ENCODE measurements around the gene TTYH3.
"Not testable (repeated sequence)": the region's sequence is repeated elsewhere in the genome, so short reads cannot be mapped to it uniquely, and the experiment has no call there.

The TTYH3 gene

DNA sequence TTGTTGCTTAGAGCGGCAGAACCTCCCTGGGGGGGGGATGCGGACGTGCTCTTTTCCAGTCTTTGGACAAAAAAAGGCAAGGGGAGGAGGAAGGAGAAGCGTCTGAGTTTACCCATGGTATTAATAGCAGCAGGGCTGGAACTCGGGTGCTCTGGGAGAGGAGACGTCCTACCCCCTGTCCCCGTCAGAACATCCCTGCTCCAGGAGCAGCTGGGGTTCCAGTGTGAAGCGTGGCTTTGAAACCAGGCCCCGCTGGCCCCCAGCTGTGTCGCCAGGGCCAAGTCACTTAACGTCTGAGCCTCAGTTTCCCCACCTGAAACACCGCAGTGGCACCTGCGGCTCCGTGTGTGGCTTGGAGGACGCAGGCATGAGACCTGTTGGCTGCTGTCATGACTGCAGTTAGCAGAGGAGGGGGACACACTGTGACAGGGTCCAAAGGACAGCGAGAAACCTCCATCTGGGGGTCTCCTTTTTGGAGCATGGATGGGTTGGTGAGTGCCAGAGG, 57.6 kb downstream of the TTYH3 start:
- Histone ChIP-seq H2AFZ (no peak overlapping the region), H3K79me2 (no peaks in the 10 kb centered on the region), H3K36me3 (ENCODE audit: control insufficient read depth, insufficient read depth, low read length) (no peaks in the 10 kb centered on the region), H3K4me3 (ENCODE audit: low read depth, low read length) (no peak overlapping the region), H3K4me1 (no peaks in the 10 kb centered on the region), H3K27me3 (ENCODE audit: control insufficient read depth, insufficient read depth, low read length) (peaks cover 4% of the 10 kb centered on the region), H3K4me2 (ENCODE audit: low read length) (no peak overlapping the region), H3K9me3 (ENCODE audit: control insufficient read depth, low read length) (no peaks in the 10 kb centered on the region), H3K9ac (no peak overlapping the region), H3K27ac (no peak overlapping the region)
- TF ChIP-seq, protein P1, sequence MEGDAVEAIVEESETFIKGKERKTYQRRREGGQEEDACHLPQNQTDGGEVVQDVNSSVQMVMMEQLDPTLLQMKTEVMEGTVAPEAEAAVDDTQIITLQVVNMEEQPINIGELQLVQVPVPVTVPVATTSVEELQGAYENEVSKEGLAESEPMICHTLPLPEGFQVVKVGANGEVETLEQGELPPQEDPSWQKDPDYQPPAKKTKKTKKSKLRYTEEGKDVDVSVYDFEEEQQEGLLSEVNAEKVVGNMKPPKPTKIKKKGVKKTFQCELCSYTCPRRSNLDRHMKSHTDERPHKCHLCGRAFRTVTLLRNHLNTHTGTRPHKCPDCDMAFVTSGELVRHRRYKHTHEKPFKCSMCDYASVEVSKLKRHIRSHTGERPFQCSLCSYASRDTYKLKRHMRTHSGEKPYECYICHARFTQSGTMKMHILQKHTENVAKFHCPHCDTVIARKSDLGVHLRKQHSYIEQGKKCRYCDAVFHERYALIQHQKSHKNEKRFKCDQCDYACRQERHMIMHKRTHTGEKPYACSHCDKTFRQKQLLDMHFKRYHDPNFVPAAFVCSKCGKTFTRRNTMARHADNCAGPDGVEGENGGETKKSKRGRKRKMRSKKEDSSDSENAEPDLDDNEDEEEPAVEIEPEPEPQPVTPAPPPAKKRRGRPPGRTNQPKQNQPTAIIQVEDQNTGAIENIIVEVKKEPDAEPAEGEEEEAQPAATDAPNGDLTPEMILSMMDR (IDR thresholded peaks at IDR 0.05) = no peak

DNA sequence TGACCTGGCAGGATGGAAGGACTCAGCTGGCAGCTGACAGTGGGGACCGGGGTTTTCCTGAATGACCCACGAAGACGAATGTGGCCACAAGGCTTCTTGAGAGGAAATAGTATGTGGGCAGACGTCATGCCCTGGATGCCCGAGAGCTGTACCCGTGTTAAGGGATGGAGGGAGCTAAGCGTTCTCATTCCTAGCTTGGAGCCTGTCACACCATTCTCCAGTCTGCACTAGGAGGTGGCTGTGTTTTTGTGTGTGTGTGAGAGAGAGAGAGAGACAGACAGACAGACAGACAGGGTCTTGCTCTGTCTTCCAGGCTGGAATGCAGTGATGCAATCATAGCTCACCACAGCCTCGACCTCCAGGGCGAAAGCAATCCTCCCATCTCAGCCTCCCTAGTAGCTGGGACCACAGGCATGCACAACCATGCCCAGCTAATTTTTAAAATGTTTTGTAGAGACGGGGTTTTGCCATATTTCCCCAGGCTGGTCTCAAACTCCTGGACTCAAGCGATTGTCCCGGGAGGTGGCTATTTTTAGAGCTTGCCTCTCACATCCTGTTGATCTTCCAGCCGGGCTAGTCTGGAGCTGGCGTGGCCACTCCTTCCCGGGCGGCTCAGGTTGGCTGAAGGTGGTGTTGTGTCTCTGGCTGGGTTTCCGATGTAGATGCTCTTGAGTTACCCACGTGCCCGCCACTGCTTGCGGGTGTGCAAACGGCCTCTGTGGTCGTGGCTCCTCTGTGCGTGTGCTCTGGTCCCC, 58.3 kb downstream of the TTYH3 start:
- Histone ChIP-seq H3K4me3 (ENCODE audit: low read depth, low read length) (no peak overlapping the region), H3K9ac (no peak overlapping the region)
- TF ChIP-seq, protein P1 (IDR thresholded peaks at IDR 0.05) = no peak

DNA sequence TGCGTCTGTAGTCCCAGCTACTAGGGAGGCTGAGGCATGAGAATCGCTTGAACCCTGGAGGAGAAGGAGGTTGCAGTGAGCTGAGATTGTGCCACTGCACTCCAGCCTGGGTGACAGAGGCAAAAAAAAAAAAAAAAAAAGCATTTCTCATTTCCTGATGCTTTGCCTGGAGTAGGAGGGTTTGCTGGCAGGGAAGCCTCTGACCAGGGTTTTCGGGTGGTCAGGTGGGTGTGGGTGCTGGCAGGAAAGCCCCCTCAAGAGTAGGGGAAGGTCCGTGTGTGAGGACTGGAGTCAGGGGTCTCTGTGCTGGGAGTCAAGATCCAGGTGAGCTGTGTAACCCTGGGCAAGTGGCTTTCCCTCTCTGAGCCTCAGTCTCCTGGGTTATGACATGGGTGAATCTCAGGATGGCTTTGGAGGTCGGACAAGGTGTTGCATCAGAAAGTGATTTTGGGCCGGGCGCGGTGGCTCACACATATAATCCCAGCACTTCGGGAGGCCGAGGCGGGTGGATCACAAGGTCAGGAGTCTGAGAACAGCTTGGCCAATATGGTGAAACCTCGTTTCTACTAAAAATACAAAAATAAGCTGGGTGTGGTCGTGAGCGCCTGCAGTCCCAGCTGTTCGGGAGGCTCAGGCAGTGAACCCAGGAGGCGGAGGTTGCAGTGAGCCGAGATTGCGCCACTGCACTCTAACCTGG, 59.4 kb downstream of the TTYH3 start:
- H3K79me2 ChIP-seq = no peaks in the 10 kb centered on the region
- no peak overlapping the region for H3K4me3 ChIP-seq (ENCODE audit: low read depth, low read length)
- peaks cover 4% of the 10 kb centered on the region for H3K27me3 ChIP-seq (ENCODE audit: control insufficient read depth, insufficient read depth, low read length)
- H3K36me3 ChIP-seq (ENCODE audit: control insufficient read depth, insufficient read depth, low read length) = no peaks in the 10 kb centered on the region
- no peak overlapping the region for H2AFZ ChIP-seq
- H3K4me1 ChIP-seq = no peaks in the 10 kb centered on the region
- H3K9ac ChIP-seq = no peak overlapping the region
- H3K4me2 ChIP-seq (ENCODE audit: low read length) = no peak overlapping the region
- TF ChIP-seq, protein P1 (IDR thresholded peaks at IDR 0.05) = no peak
- no peaks in the 10 kb centered on the region for H3K9me3 ChIP-seq (ENCODE audit: control insufficient read depth, low read length)
- no peak overlapping the region for H3K27ac ChIP-seq

More for the DNA sequence above, 58.3 kb downstream of the TTYH3 start:
- Histone ChIP-seq H3K27me3 (ENCODE audit: control insufficient read depth, insufficient read depth, low read length) (peaks cover 4% of the 10 kb centered on the region), H3K4me1 (no peaks in the 10 kb centered on the region), H3K79me2 (no peaks in the 10 kb centered on the region), H3K27ac (no peak overlapping the region), H3K9me3 (ENCODE audit: control insufficient read depth, low read length) (no peaks in the 10 kb centered on the region), H3K36me3 (ENCODE audit: control insufficient read depth, insufficient read depth, low read length) (no peaks in the 10 kb centered on the region), H3K4me2 (ENCODE audit: low read length) (no peak overlapping the region), H2AFZ (no peak overlapping the region)

DNA sequence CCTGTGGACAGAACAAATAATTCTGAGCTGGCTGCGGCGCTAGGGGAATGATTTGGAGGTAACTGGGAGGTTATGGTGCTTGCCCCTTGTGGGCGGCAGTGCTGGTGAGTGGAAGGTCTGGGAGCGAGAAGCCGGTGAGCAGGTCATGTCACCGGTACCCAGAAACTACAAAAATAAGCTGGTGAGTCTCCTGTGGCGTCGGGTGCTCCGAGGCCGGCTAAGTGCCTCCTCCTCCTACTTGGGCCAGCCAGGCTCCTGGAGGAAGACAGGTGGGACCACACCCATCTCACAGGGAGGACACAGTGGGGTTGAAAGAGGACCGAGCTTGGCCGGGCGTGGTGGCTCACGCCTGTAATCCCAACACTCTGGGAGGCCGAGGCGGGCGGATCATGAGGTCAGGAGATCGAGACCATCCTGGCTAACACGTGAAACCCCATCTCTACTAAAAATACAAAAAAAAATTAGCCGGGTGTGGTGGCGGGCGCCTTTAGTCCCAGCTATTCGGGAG, 60.2 kb downstream of the TTYH3 start:
- not testable (repeated sequence) for H3K4me2 ChIP-seq (ENCODE audit: low read length); H3K27ac ChIP-seq; H3K9ac ChIP-seq; H3K27me3 ChIP-seq (ENCODE audit: control insufficient read depth, insufficient read depth, low read length); H3K36me3 ChIP-seq (ENCODE audit: control insufficient read depth, insufficient read depth, low read length); H3K4me1 ChIP-seq; H3K4me3 ChIP-seq (ENCODE audit: low read depth, low read length); H3K9me3 ChIP-seq (ENCODE audit: control insufficient read depth, low read length); H3K79me2 ChIP-seq; H2AFZ ChIP-seq

DNA sequence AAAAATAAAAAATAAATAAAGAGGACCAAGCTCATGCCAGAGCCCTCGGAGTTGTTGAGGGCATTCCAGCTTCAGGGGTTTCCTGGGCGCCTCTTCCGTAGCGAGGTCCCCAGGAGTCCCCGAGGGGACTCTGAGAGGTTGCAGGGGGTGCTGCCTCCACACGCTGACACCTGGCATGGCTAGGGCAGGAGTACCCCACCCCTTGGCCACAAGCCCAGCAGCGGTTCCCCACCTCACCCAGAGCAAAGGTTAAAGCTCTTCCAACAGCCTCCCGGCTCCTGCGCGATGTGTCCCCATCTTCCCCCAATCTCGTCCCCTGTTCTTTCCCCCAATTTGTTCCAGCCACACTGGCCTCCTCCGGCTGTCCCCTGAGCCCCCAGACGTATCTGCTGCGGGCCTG, 60.8 kb downstream of the TTYH3 start:
- no peak overlapping the region for H3K4me2 ChIP-seq (ENCODE audit: low read length)
- no peak overlapping the region for H3K9ac ChIP-seq
- H3K4me1 ChIP-seq = no peaks in the 10 kb centered on the region
- H2AFZ ChIP-seq = no peak overlapping the region
- peaks cover 4% of the 10 kb centered on the region for H3K27me3 ChIP-seq (ENCODE audit: control insufficient read depth, insufficient read depth, low read length)
- H3K79me2 ChIP-seq = no peaks in the 10 kb centered on the region
- TF ChIP-seq, protein P1 (IDR thresholded peaks at IDR 0.05) = no peak
- H3K27ac ChIP-seq = no peak overlapping the region
- no peaks in the 10 kb centered on the region for H3K9me3 ChIP-seq (ENCODE audit: control insufficient read depth, low read length)
- H3K4me3 ChIP-seq (ENCODE audit: low read depth, low read length) = no peak overlapping the region
- H3K36me3 ChIP-seq (ENCODE audit: control insufficient read depth, insufficient read depth, low read length) = no peaks in the 10 kb centered on the region

DNA sequence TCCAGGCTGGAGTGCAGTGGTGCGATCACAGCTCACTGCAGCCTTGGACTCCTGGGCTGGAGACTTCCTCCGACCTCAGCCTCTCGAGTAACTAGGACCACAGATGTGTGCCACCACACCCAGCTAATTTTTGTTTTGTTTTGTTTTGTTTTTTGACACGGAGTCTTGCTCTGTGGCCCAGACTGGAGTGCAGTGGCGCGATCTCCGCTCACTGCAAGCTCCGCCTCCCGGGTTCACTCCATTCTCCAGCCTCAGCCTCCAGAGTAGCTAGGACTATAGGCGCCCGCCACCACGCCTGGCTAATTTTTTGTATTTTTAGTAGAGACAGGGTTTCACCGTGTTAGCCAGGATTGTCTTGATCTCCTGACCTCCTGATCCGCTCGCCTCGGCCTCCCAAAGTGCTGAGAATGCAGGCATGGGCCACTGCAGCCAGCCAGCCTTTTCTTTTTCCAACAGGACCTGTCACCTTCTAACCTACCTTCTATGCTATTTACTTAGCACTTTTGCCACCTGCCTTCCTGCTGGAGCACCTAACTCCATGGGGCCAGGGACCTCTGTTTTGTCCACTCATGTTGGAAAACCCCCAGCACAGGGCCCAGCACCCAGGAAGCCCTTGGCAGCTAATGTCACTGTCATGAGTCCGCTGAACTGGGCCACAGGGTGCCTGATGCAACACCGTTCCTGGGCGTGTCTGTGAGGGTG, 61.8 kb downstream of the TTYH3 start:
- not testable (repeated sequence) for H3K4me3 ChIP-seq (ENCODE audit: low read depth, low read length); H2AFZ ChIP-seq; H3K27me3 ChIP-seq (ENCODE audit: control insufficient read depth, insufficient read depth, low read length); H3K27ac ChIP-seq; H3K9me3 ChIP-seq (ENCODE audit: control insufficient read depth, low read length); H3K4me2 ChIP-seq (ENCODE audit: low read length); H3K9ac ChIP-seq; H3K36me3 ChIP-seq (ENCODE audit: control insufficient read depth, insufficient read depth, low read length); H3K79me2 ChIP-seq; H3K4me1 ChIP-seq

DNA sequence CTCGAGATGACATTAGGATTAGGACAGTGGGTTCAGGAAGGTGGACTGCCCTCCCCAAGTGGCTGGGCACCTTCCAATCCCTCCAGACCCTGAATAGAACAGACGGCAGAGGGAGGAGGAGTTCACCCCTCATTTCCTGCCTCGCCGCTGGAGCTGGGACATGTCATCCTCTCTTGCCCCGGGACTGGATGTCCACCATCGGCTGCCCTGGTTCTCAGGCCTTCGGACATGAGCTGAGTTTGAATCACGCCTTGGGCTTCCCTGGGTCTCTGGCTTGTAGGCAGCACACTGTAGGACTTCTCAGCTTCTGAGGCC, 62.3 kb downstream of the TTYH3 start:
- H3K36me3 ChIP-seq (ENCODE audit: control insufficient read depth, insufficient read depth, low read length); H3K4me3 ChIP-seq (ENCODE audit: low read depth, low read length); H2AFZ ChIP-seq; H3K4me2 ChIP-seq (ENCODE audit: low read length); H3K9ac ChIP-seq; H3K27ac ChIP-seq; H3K79me2 ChIP-seq; H3K27me3 ChIP-seq (ENCODE audit: control insufficient read depth, insufficient read depth, low read length); H3K4me1 ChIP-seq; H3K9me3 ChIP-seq (ENCODE audit: control insufficient read depth, low read length): not testable (repeated sequence)
